ENCODE measurements around the gene BBX. TPM values are rescaled to one million over a fixed set of nuclear protein-coding genes. Genes with fewer than 3 reads are reported as not detected.

Gene BBX
- polyA plus RNA-seq, 1 donor from 2014 or later: 23.8 TPM

DNA sequence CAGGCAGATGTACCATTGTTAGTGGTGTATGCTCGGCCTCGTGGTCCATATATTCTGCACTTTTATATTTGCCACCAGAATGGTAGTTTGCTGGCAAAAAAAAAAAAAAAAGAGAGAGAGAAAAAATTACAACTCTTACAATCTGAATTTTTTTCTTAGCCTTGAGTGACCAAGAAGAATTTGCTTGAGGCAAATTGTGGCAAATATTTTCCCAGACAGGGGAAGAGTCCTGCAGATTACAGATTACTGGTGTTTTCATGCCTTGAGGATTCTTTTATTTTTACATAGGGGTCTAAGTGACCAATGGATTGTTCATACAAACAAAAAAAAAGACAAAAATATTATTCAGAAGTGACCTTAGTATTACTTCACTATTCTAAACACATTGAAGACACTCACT is 283.3 kb downstream of the BBX start:
- peak overlapping the region; percentile 60 for H3K4me2 ChIP-seq (ENCODE audit: low read length)
- H4K20me1 ChIP-seq (ENCODE audit: insufficient read depth): no peaks in the 10 kb centered on the region
- peak overlapping the region; percentile 19 for H3K4me3 ChIP-seq (ENCODE audit: low read length)
- H3K9me3 ChIP-seq (ENCODE audit: low read length): no peaks in the 10 kb centered on the region
- no peaks in the 10 kb centered on the region for H3K9me2 ChIP-seq (ENCODE audit: insufficient read depth, low read length)
- no peaks in the 10 kb centered on the region for H3F3A ChIP-seq (ENCODE audit: insufficient read depth, low read length, poor library complexity, severe bottlenecking)
- TF ChIP-seq RAD21 (conservative IDR thresholded peaks at IDR 0.05): no peak
- no peak for TF ChIP-seq EP300 (conservative IDR thresholded peaks at IDR 0.05; ENCODE audit: poor library complexity, severe bottlenecking)
- TF ChIP-seq, protein P1, sequence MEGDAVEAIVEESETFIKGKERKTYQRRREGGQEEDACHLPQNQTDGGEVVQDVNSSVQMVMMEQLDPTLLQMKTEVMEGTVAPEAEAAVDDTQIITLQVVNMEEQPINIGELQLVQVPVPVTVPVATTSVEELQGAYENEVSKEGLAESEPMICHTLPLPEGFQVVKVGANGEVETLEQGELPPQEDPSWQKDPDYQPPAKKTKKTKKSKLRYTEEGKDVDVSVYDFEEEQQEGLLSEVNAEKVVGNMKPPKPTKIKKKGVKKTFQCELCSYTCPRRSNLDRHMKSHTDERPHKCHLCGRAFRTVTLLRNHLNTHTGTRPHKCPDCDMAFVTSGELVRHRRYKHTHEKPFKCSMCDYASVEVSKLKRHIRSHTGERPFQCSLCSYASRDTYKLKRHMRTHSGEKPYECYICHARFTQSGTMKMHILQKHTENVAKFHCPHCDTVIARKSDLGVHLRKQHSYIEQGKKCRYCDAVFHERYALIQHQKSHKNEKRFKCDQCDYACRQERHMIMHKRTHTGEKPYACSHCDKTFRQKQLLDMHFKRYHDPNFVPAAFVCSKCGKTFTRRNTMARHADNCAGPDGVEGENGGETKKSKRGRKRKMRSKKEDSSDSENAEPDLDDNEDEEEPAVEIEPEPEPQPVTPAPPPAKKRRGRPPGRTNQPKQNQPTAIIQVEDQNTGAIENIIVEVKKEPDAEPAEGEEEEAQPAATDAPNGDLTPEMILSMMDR (IDR thresholded peaks at IDR 0.05; ENCODE audit: poor library complexity, severe bottlenecking): no peak
- no peak for TF ChIP-seq SMC3 (conservative IDR thresholded peaks at IDR 0.05; ENCODE audit: poor library complexity)
- TF ChIP-seq TAF1 (IDR thresholded peaks at IDR 0.05; ENCODE audit: low read depth): no peak
- TF ChIP-seq, protein P2, sequence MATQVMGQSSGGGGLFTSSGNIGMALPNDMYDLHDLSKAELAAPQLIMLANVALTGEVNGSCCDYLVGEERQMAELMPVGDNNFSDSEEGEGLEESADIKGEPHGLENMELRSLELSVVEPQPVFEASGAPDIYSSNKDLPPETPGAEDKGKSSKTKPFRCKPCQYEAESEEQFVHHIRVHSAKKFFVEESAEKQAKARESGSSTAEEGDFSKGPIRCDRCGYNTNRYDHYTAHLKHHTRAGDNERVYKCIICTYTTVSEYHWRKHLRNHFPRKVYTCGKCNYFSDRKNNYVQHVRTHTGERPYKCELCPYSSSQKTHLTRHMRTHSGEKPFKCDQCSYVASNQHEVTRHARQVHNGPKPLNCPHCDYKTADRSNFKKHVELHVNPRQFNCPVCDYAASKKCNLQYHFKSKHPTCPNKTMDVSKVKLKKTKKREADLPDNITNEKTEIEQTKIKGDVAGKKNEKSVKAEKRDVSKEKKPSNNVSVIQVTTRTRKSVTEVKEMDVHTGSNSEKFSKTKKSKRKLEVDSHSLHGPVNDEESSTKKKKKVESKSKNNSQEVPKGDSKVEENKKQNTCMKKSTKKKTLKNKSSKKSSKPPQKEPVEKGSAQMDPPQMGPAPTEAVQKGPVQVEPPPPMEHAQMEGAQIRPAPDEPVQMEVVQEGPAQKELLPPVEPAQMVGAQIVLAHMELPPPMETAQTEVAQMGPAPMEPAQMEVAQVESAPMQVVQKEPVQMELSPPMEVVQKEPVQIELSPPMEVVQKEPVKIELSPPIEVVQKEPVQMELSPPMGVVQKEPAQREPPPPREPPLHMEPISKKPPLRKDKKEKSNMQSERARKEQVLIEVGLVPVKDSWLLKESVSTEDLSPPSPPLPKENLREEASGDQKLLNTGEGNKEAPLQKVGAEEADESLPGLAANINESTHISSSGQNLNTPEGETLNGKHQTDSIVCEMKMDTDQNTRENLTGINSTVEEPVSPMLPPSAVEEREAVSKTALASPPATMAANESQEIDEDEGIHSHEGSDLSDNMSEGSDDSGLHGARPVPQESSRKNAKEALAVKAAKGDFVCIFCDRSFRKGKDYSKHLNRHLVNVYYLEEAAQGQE (IDR thresholded peaks at IDR 0.05; ENCODE audit: borderline replicate concordance): no peak
- no peak for TF ChIP-seq POLR2AphosphoS5 (IDR thresholded peaks at IDR 0.05)
- no peak for TF ChIP-seq MXI1 (conservative IDR thresholded peaks at IDR 0.05; ENCODE audit: poor library complexity, severe bottlenecking)
- TF ChIP-seq EZH2 (IDR thresholded peaks at IDR 0.05; ENCODE audit: borderline replicate concordance, insufficient read depth, low read length, poor library complexity, severe bottlenecking): no peak
- H2AFZ ChIP-seq (ENCODE audit: low read depth, low read length): no peak overlapping the region
- H3K36me3 ChIP-seq (ENCODE audit: insufficient read depth, low read length): peaks cover 10% of the 10 kb centered on the region
- H3K79me2 ChIP-seq (replicated peaks; ENCODE audit: insufficient read depth, low read length): no peaks in the 10 kb centered on the region
- H3K27ac ChIP-seq (ENCODE audit: low read length): no peak overlapping the region
- no peak overlapping the region for H3K9ac ChIP-seq (ENCODE audit: low read length)
- H3K27me3 ChIP-seq (ENCODE audit: insufficient read depth, low read depth, low read length): no peaks in the 10 kb centered on the region

DNA sequence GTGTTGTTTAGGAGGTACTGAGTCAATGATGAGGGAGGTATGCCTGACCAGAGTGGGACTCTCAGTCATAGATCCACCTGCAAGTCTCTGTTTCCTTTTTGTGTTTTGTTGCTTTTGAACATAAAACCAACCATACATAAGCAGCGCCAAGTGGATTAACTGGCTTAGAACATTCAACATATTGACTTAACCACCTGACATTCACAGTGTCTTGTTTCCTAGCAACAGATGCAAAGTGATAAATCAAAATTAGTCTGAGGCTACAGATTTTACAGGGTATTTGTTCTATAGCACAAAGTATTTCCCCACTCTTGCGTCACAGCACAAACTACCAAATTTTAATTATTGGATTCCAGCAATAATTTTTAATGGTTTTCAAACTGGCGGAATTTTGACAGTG is 283.8 kb downstream of the BBX start:
- Histone ChIP-seq H3K9ac (ENCODE audit: low read length) (no peak overlapping the region), H3K4me3 (ENCODE audit: low read length) (peak overlapping the region; percentile 19), H3K79me2 (replicated peaks; ENCODE audit: insufficient read depth, low read length) (no peaks in the 10 kb centered on the region), H3F3A (ENCODE audit: insufficient read depth, low read length, poor library complexity, severe bottlenecking) (no peaks in the 10 kb centered on the region), H3K9me3 (ENCODE audit: low read length) (no peaks in the 10 kb centered on the region), H3K36me3 (ENCODE audit: insufficient read depth, low read length) (peaks cover 10% of the 10 kb centered on the region), H3K4me2 (ENCODE audit: low read length) (peak overlapping the region; percentile 60), H2AFZ (ENCODE audit: low read depth, low read length) (no peak overlapping the region), H4K20me1 (ENCODE audit: insufficient read depth) (no peaks in the 10 kb centered on the region), H3K27me3 (ENCODE audit: insufficient read depth, low read depth, low read length) (no peaks in the 10 kb centered on the region), H3K27ac (ENCODE audit: low read length) (no peak overlapping the region), H3K9me2 (ENCODE audit: insufficient read depth, low read length) (no peaks in the 10 kb centered on the region)
- TF ChIP-seq SMC3 (conservative IDR thresholded peaks at IDR 0.05; ENCODE audit: poor library complexity) (no peak), MXI1 (conservative IDR thresholded peaks at IDR 0.05; ENCODE audit: poor library complexity, severe bottlenecking) (no peak), EZH2 (IDR thresholded peaks at IDR 0.05; ENCODE audit: borderline replicate concordance, insufficient read depth, low read length, poor library complexity, severe bottlenecking) (no peak), EP300 (conservative IDR thresholded peaks at IDR 0.05; ENCODE audit: poor library complexity, severe bottlenecking) (no peak), TAF1 (IDR thresholded peaks at IDR 0.05; ENCODE audit: low read depth) (no peak), POLR2AphosphoS5 (IDR thresholded peaks at IDR 0.05) (no peak), RAD21 (conservative IDR thresholded peaks at IDR 0.05) (no peak)
- TF ChIP-seq, protein P1 (IDR thresholded peaks at IDR 0.05; ENCODE audit: poor library complexity, severe bottlenecking): no peak
- TF ChIP-seq, protein P2 (IDR thresholded peaks at IDR 0.05; ENCODE audit: borderline replicate concordance): no peak

Data from neural cell (in vitro differentiated cells).